Vagina (tissue), 2 donors: Measurements from ENCODE around the gene PPP2R5C.

ENCODE experiments used
- POLR2A ChIP-seq, 2 donors: fragments of 450-650 bp; IDR thresholded peaks; one replicate each; pipeline ENCODE4 v1.6.1; 2017; ENCODE audit warnings: antibody characterized with exemption in 2 of 2, mild to moderate bottlenecking in 2 of 2, moderate library complexity in 2 of 2
- POLR2AphosphoS5 ChIP-seq, 2 donors: sonication (generic); formaldehyde crosslinking; IDR thresholded peaks; one replicate each; pipeline ENCODE4 v1.9.0; 2017; ENCODE audit warnings: antibody characterized with exemption in 2 of 2, mild to moderate bottlenecking in 2 of 2, low read depth in 1 of 2; ENCODE audit not compliant: insufficient read depth in 1 of 2

DNA sequence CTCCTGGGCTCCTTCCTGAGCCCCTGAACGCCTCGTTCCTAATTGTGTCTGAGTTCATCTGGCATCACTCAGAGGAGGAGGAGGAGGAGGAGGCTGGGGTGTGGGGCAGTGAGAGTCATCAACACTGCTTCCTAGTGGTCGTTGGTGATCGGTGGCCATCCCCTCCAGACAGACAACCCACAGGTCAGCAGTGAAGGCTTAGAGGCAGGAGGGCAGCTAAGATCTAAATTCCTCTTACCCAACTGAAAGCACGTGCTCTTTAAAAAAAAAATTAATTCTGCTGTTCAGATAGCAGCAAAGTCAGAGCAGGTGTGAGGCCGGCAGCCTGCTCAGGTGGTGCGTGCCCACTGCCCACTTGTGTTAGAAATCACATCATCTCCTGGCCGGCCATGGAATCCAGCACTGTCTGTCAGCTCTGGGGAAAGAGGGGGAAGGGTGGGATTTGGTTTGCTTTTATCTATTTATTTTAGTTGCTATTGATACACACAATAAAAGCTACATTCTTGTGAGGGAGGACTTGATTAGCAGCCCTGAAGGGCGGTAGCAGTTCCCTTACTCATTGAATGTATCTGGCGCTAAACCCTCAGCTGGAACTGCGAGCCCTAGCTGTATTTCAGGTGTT, 46.6 kb downstream of the PPP2R5C start:
- TF ChIP-seq POLR2A (IDR thresholded peaks at IDR 0.05) (no peak), POLR2AphosphoS5 (IDR thresholded peaks at IDR 0.05; ENCODE audit: insufficient read depth in 1 of 2, low read depth in 1 of 2) (no peak)
